Fibroblast of lung (primary cell): Measurements from ENCODE around the gene NBEAL1. TPM values are rescaled to one million over a fixed set of nuclear protein-coding genes. Genes with fewer than 3 reads are reported as not detected.
A peak's percentile ranks its signal among the peaks of the same experiment; 100 is the strongest.

Experiments
- DNase-seq, 2 donors: peaks; one replicate each; pipeline versions ENCODE4 v3.0.0 to v3.0.0-alpha.2; 2010; ENCODE audit warnings: low read depth in 2 of 2
- H2AFZ ChIP-seq: 2 replicates; pipeline ENCODE4 v1.5.1; 2012; ENCODE audit warnings: low read length, control low read depth, inconsistent platforms
- H3K27ac ChIP-seq: 2 replicates; pipeline ENCODE4 v1.5.1; 2011; ENCODE audit warnings: low read length, control low read depth; ENCODE audit not compliant: insufficient read depth
- H3K27me3 ChIP-seq: 2 replicates; pipeline ENCODE4 v1.5.1; 2011; ENCODE audit warnings: mild to moderate bottlenecking, low read length; ENCODE audit not compliant: control insufficient read depth, insufficient read depth
- H3K36me3 ChIP-seq: 2 replicates; pipeline ENCODE4 v1.5.1; 2011; ENCODE audit warnings: low read length; ENCODE audit not compliant: control insufficient read depth, insufficient read depth
- H3K4me1 ChIP-seq: 2 replicates; pipeline ENCODE4 v1.5.1; 2011; ENCODE audit warnings: low read length; ENCODE audit not compliant: control insufficient read depth, insufficient read depth; ENCODE audit errors: extremely low read depth
- H3K4me2 ChIP-seq: 2 replicates; pipeline ENCODE4 v1.5.1; 2011; ENCODE audit warnings: low read length, control low read depth; ENCODE audit not compliant: insufficient read depth; ENCODE audit errors: extremely low read depth
- H3K4me3 ChIP-seq, 4 experiments: fragments of 200-600 bp in 1 of 4; sonication (generic) in 1 of 4; replicated peaks in 1 of 4; 2 replicates each; pipeline ENCODE4 v1.5.1; 2011 to 2016; ENCODE audit warnings: low read length in 4 of 4, low read depth in 3 of 4, mild to moderate bottlenecking in 3 of 4, control low read depth in 2 of 4, inconsistent platforms in 1 of 4, mixed read lengths in 1 of 4; ENCODE audit not compliant: insufficient read depth in 1 of 4; ENCODE audit errors: control extremely low read depth in 1 of 4
- H3K79me2 ChIP-seq: 2 replicates; pipeline ENCODE4 v1.5.1; 2012; ENCODE audit warnings: mild to moderate bottlenecking, low read length, inconsistent platforms; ENCODE audit not compliant: control insufficient read depth, insufficient read depth
- H3K9ac ChIP-seq: 2 replicates; pipeline ENCODE4 v1.5.1; 2011; ENCODE audit warnings: mild to moderate bottlenecking, low read length, control low read depth; ENCODE audit not compliant: insufficient read depth
- H3K9me3 ChIP-seq: 2 replicates; pipeline ENCODE4 v1.5.1; 2012; ENCODE audit warnings: low read depth, low read length; ENCODE audit not compliant: control insufficient read depth, insufficient read depth
- H4K20me1 ChIP-seq: 2 replicates; pipeline ENCODE4 v1.5.1; 2011; ENCODE audit warnings: low read length; ENCODE audit not compliant: control insufficient read depth, insufficient read depth; ENCODE audit errors: extremely low read depth
- CTCF ChIP-seq, 2 donors: IDR thresholded peaks in 1 of 2; conservative IDR thresholded peaks in 1 of 2; 1 replicate in 1 of 2; 2 replicates in 1 of 2; pipeline ENCODE4 v1.5.1; 2011 to 2012; ENCODE audit warnings: low read length in 2 of 2, control low read depth in 1 of 2, inconsistent platforms in 1 of 2, low read depth in 1 of 2, mild to moderate bottlenecking in 1 of 2
- EZH2 ChIP-seq: IDR thresholded peaks from 2 replicates; pipeline ENCODE4 v1.5.1; 2012; ENCODE audit warnings: low read length, control low read depth, mild to moderate bottlenecking; ENCODE audit errors: missing control alignments
- polyA plus RNA-seq, 2 donors: library from polyadenylated mRNA; depleted of rRNA in 1 of 2; stranded (reverse) in 1 of 2; unstranded in 1 of 2; fragments of >200 nt; gene quantifications; 2 replicates each; pipeline ENCODE4 v1.2.1, GENCODE V29; 2011 to 2012; ENCODE audit warnings: missing spikeins in 1 of 2
- total RNA-seq: library from RNA; depleted of rRNA; stranded (reverse); fragments of >200 nt; gene quantifications from 2 replicates; pipeline ENCODE4 v1.2.1, GENCODE V29; 2014

NBEAL1 gene
- total and polyA plus RNA-seq, 2 donors (not counting 1 experiment from before 2014, with no cell fraction given): 14.8 to 55.7 TPM

- H3K4me3 ChIP-seq: peak within 1 kb of the TSS; percentile 70 to 93 (median 78)
- no peaks in the 10 kb centered on the region for H3K9me3 ChIP-seq
- peak within 1 kb of the TSS; percentile 96 for H3K27ac ChIP-seq
- peaks cover 24% of the 10 kb centered on the region for H3K79me2 ChIP-seq
- no peaks in the 10 kb centered on the region for H4K20me1 ChIP-seq
- H3K4me1 ChIP-seq: no peaks in the 10 kb centered on the region
- peak within 1 kb of the TSS; percentile 83 for H3K9ac ChIP-seq
- H2AFZ ChIP-seq: peak within 1 kb of the TSS; percentile 92
- TF ChIP-seq EZH2 (no peak), CTCF (conservative IDR thresholded peaks at IDR 0.05 in 1 of 2, IDR thresholded peaks at IDR 0.05 in 1 of 2; ENCODE audit: low read depth in 1 of 2, low read length in 2 of 2) (peak; percentile 21 to 51)
- H3K27me3 ChIP-seq: no peaks in the 10 kb centered on the region
- H3K36me3 ChIP-seq: no peaks in the 10 kb centered on the region
- DNase-seq: peak; percentile 96 to 97
- peak within 1 kb of the TSS; percentile 89 for H3K4me2 ChIP-seq
Measured at GRCh38 chr2:203238704-203239526, 224.2 kb downstream of the NBEAL1 start, which contains the start of gene CYP20A1. TSS of gene CYP20A1 (plus strand) at chr2:203239018. CDS start at chr2:203239063, 45 bp downstream.

- Histone ChIP-seq H2AFZ (no peak overlapping the region), H3K4me2 (peak overlapping the region; percentile 72), H4K20me1 (no peaks in the 10 kb centered on the region), H3K4me1 (no peaks in the 10 kb centered on the region), H3K27me3 (no peaks in the 10 kb centered on the region), H3K4me3 (peak overlapping the region; percentile 70 to 93 (median 78)), H3K27ac (no peak overlapping the region), H3K79me2 (peaks cover 24% of the 10 kb centered on the region), H3K9ac (no peak overlapping the region), H3K9me3 (no peaks in the 10 kb centered on the region), H3K36me3 (no peaks in the 10 kb centered on the region)
- TF ChIP-seq EZH2: no peak
- TF ChIP-seq CTCF (conservative IDR thresholded peaks at IDR 0.05 in 1 of 2, IDR thresholded peaks at IDR 0.05 in 1 of 2; ENCODE audit: low read depth in 1 of 2, low read length in 2 of 2): no peak
- DNase-seq: no peak
Measured at GRCh38 chr2:203240491-203240890, 225.8 kb downstream of the NBEAL1 start.

GRCh38 chr2:203242518-203242917, 227.8 kb downstream of the NBEAL1 start:
- H3K4me1 ChIP-seq: no peaks in the 10 kb centered on the region
- no peak overlapping the region for H3K4me3 ChIP-seq
- no peaks in the 10 kb centered on the region for H3K9me3 ChIP-seq
- no peak for DNase-seq
- no peak for TF ChIP-seq CTCF (conservative IDR thresholded peaks at IDR 0.05 in 1 of 2, IDR thresholded peaks at IDR 0.05 in 1 of 2; ENCODE audit: low read depth in 1 of 2, low read length in 2 of 2)
- TF ChIP-seq EZH2: no peak
- H3K27ac ChIP-seq: no peak overlapping the region
- no peak overlapping the region for H2AFZ ChIP-seq
- no peaks in the 10 kb centered on the region for H4K20me1 ChIP-seq
- peaks cover 24% of the 10 kb centered on the region for H3K79me2 ChIP-seq
- H3K4me2 ChIP-seq: no peak overlapping the region
- no peaks in the 10 kb centered on the region for H3K27me3 ChIP-seq
- no peak overlapping the region for H3K9ac ChIP-seq
- H3K36me3 ChIP-seq: no peaks in the 10 kb centered on the region
